ENCODE results near the gene OR4K15. TPM values are rescaled to one million over a fixed set of nuclear protein-coding genes. Genes with fewer than 3 reads are reported as not detected.

Gene OR4K15
- total RNA-seq, 1 donor from 2014 or later = not detected

DNA sequence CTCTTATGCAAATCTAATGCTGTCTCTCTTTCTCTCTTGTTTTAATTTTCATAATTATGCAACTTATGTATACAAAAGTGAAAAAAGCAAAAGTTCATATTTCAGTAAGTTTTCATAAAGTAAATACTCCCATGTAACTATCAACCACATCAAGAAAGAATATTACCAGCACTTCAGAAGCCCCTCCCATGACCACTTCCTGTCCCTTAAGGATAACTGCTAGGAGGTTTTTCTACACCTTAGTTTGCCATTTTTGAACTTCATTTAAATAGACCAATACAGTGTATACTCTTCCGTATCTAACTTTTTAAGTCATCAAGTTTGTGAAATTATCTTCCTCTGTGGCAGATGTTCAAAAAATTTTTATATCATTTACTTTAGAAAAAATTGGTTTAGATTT is 547 bp upstream of the OR4K15 start:
- H3K79me2 ChIP-seq (ENCODE audit: insufficient read depth, low read length) = no peaks in the 10 kb centered on the region
- no peak overlapping the region for H3K27ac ChIP-seq (ENCODE audit: low read depth, low read length)
- Mint-ChIP-seq H3K4me3 (ENCODE audit: unreplicated experiment) (no peak overlapping the region), H3K27me3 (ENCODE audit: low read depth, unreplicated experiment) (no peaks in the 10 kb centered on the region), H3K4me1 (ENCODE audit: low read depth, unreplicated experiment) (no peaks in the 10 kb centered on the region), H3K27ac (ENCODE audit: unreplicated experiment) (no peak overlapping the region), H3K36me3 (ENCODE audit: low read depth, unreplicated experiment) (no peaks in the 10 kb centered on the region), H3K9me3 (ENCODE audit: unreplicated experiment) (no peaks in the 10 kb centered on the region)
- no peaks in the 10 kb centered on the region for H3K36me3 ChIP-seq (ENCODE audit: insufficient read depth, low read length)
- H3K4me2 ChIP-seq (ENCODE audit: low read length) = no peak overlapping the region
- no peak overlapping the region for H2AFZ ChIP-seq (ENCODE audit: low read depth, low read length)
- H3K4me1 ChIP-seq (ENCODE audit: insufficient read depth, low read length) = no peaks in the 10 kb centered on the region
- no peaks in the 10 kb centered on the region for H3K9me3 ChIP-seq (ENCODE audit: insufficient read depth, low read depth, low read length)
- DNase-seq (ENCODE audit: low read depth) (no peak), FAIRE-seq (no peak)
- no peak overlapping the region for H3K4me3 ChIP-seq (ENCODE audit: insufficient read depth, low read depth, low read length)
- no peaks in the 10 kb centered on the region for H3K27me3 ChIP-seq (ENCODE audit: insufficient read depth, low read length)
- no peak for TF ChIP-seq CTCF (IDR thresholded peaks at IDR 0.05; ENCODE audit: insufficient read depth, low read depth, low read length)
- TF ChIP-seq EZH2 (IDR thresholded peaks at IDR 0.05; ENCODE audit: insufficient read depth, low read length) = no peak
- H3K9ac ChIP-seq (ENCODE audit: low read length) = no peak overlapping the region
- H4K20me1 ChIP-seq (ENCODE audit: insufficient read depth, low read length) = no peaks in the 10 kb centered on the region

GRCh38 chr14:19993438-19993837 is 18.0 kb downstream of the OR4K15 start:
- H3K9me3 ChIP-seq (ENCODE audit: insufficient read depth, low read depth, low read length) = no peaks in the 10 kb centered on the region
- no peaks in the 10 kb centered on the region for H3K4me1 Mint-ChIP-seq (ENCODE audit: low read depth, unreplicated experiment)
- no peak overlapping the region for H3K4me3 Mint-ChIP-seq (ENCODE audit: unreplicated experiment)
- H3K4me2 ChIP-seq (ENCODE audit: low read length) = no peak overlapping the region
- no peak overlapping the region for H3K27ac Mint-ChIP-seq (ENCODE audit: unreplicated experiment)
- FAIRE-seq = no peak
- no peak overlapping the region for H3K4me3 ChIP-seq (ENCODE audit: insufficient read depth, low read depth, low read length)
- peaks cover 13% of the 10 kb centered on the region for H3K9me3 Mint-ChIP-seq (ENCODE audit: unreplicated experiment)
- no peaks in the 10 kb centered on the region for H3K27me3 ChIP-seq (ENCODE audit: insufficient read depth, low read length)
- H4K20me1 ChIP-seq (ENCODE audit: insufficient read depth, low read length) = no peaks in the 10 kb centered on the region
- H3K79me2 ChIP-seq (ENCODE audit: insufficient read depth, low read length) = no peaks in the 10 kb centered on the region
- no peak overlapping the region for H3K9ac ChIP-seq (ENCODE audit: low read length)
- no peaks in the 10 kb centered on the region for H3K36me3 Mint-ChIP-seq (ENCODE audit: low read depth, unreplicated experiment)
- no peaks in the 10 kb centered on the region for H3K4me1 ChIP-seq (ENCODE audit: insufficient read depth, low read length)
- H3K36me3 ChIP-seq (ENCODE audit: insufficient read depth, low read length) = no peaks in the 10 kb centered on the region
- DNase-seq (ENCODE audit: low read depth) = no peak
- no peaks in the 10 kb centered on the region for H3K27me3 Mint-ChIP-seq (ENCODE audit: low read depth, unreplicated experiment)
- H3K27ac ChIP-seq (ENCODE audit: low read depth, low read length) = no peak overlapping the region
- no peak for TF ChIP-seq CTCF (IDR thresholded peaks at IDR 0.05; ENCODE audit: insufficient read depth, low read depth, low read length)
- TF ChIP-seq EZH2 (IDR thresholded peaks at IDR 0.05; ENCODE audit: insufficient read depth, low read length) = no peak
- no peak overlapping the region for H2AFZ ChIP-seq (ENCODE audit: low read depth, low read length)

DNA sequence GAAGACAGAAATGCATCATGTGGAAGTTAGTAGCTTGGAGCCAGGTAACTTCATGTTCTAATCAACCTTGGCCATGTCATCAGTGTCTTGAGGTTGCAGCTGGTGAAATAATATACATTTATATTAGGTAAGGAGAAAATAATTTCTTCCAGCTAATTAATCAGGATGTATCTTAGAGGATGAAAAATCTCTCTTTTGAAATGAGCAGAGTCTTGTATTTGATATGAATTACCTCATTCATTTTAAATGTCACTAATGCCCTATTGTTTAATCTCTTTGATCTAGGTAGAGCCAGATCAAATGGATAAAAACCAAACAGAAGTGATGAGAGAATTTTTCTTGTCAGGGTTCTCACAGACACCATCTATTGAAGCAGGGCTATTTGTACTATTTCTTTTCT is 26.5 kb downstream of the OR4K15 start, which contains the start of gene OR4Q2:
OR4Q2 (plus strand) TSS at position 301 of the 400 bp plus-strand sequence.
- no peak for TF ChIP-seq EZH2 (IDR thresholded peaks at IDR 0.05; ENCODE audit: insufficient read depth, low read length)
- TF ChIP-seq CTCF (IDR thresholded peaks at IDR 0.05; ENCODE audit: insufficient read depth, low read depth, low read length) = no peak
- no peak within 1 kb of the TSS for H3K4me3 Mint-ChIP-seq (ENCODE audit: unreplicated experiment)
- H3K27me3 Mint-ChIP-seq (ENCODE audit: low read depth, unreplicated experiment) = no peaks in the 10 kb centered on the region

More for the DNA sequence above, 26.5 kb downstream of the OR4K15 start, which contains the start of gene OR4Q2:
- Histone ChIP-seq H3K4me3 (ENCODE audit: insufficient read depth, low read depth, low read length) (no peak within 1 kb of the TSS), H3K9ac (ENCODE audit: low read length) (no peak within 1 kb of the TSS), H3K79me2 (ENCODE audit: insufficient read depth, low read length) (no peaks in the 10 kb centered on the region), H4K20me1 (ENCODE audit: insufficient read depth, low read length) (no peaks in the 10 kb centered on the region), H3K4me2 (ENCODE audit: low read length) (no peak within 1 kb of the TSS), H3K27me3 (ENCODE audit: insufficient read depth, low read length) (no peaks in the 10 kb centered on the region), H3K27ac (ENCODE audit: low read depth, low read length) (no peak within 1 kb of the TSS), H3K9me3 (ENCODE audit: insufficient read depth, low read depth, low read length) (peaks cover 2% of the 10 kb centered on the region), H3K4me1 (ENCODE audit: insufficient read depth, low read length) (no peaks in the 10 kb centered on the region), H2AFZ (ENCODE audit: low read depth, low read length) (no peak within 1 kb of the TSS), H3K36me3 (ENCODE audit: insufficient read depth, low read length) (no peaks in the 10 kb centered on the region)
- no peaks in the 10 kb centered on the region for H3K4me1 Mint-ChIP-seq (ENCODE audit: low read depth, unreplicated experiment)
- H3K9me3 Mint-ChIP-seq (ENCODE audit: unreplicated experiment) = no peaks in the 10 kb centered on the region
- no peaks in the 10 kb centered on the region for H3K36me3 Mint-ChIP-seq (ENCODE audit: low read depth, unreplicated experiment)
- no peak within 1 kb of the TSS for H3K27ac Mint-ChIP-seq (ENCODE audit: unreplicated experiment)
- no peak for DNase-seq (ENCODE audit: low read depth)
- FAIRE-seq = no peak

Measured in astrocyte (in vitro differentiated cells and primary cell).